ENCODE data around the gene TATDN3. TPM values are rescaled to one million over a fixed set of nuclear protein-coding genes. Genes with fewer than 3 reads are reported as not detected.

Gene TATDN3
- total and polyA plus RNA-seq, 9 of the 15 experiments (the other 6 are each of a cell fraction or from before 2014, with no cell fraction given), result 18.3 to 79.9 (median 28.2) TPM

- TF ChIP-seq CLOCK (CRISPR knock-in tag; IDR thresholded peaks at IDR 0.05; ENCODE audit: borderline replicate concordance) (no peak), NFE2 (IDR thresholded peaks at IDR 0.05; ENCODE audit: low read depth) (peak; percentile 43; the same call in 1 of the 2 replicates), ZFX (CRISPR knock-in tag; IDR thresholded peaks at IDR 0.05) (peak; percentile 89), ZNF395 (CRISPR knock-in tag; IDR thresholded peaks at IDR 0.05) (no peak), ZNF232 (CRISPR knock-in tag; IDR thresholded peaks at IDR 0.05) (no peak), PREB (CRISPR knock-in tag; IDR thresholded peaks at IDR 0.05) (0 out of 2 replicates have a peak, but pooled peaks have one; percentile 36), DPF2 (IDR thresholded peaks at IDR 0.05) (no peak; the same call in none of the 2 replicates), KAT7 (CRISPR knock-in tag; IDR thresholded peaks at IDR 0.05; ENCODE audit: borderline replicate concordance) (peak; percentile 56), NR1H2 (CRISPR knock-in tag; IDR thresholded peaks at IDR 0.05) (peak; percentile 93; the same call in 1 of the 2 replicates), ZBED1 (IDR thresholded peaks at IDR 0.05) (no peak; the same call in 1 of the 2 replicates), ELF2 (CRISPR knock-in tag; IDR thresholded peaks at IDR 0.05) (peak; percentile 33; the same call in 1 of the 2 replicates), RUNX1 (IDR thresholded peaks at IDR 0.05; ENCODE audit: low read depth) (peak; percentile 73; the same call in 1 of the 2 replicates), NFXL1 (CRISPR knock-in tag; IDR thresholded peaks at IDR 0.05) (no peak), HIVEP1 (CRISPR knock-in tag; IDR thresholded peaks at IDR 0.05) (peak; percentile 8; the same call in 1 of the 2 replicates), ARID3A (IDR thresholded peaks at IDR 0.05; ENCODE audit: borderline replicate concordance, low read depth, low read length) (peak; percentile 65; the same call in 1 of the 2 replicates)
Measured at GRCh38 chr1:212791676-212792395, at the start of gene TATDN3, which contains the start of gene NSL1 (continued).
